Spleen (tissue), 11 donors: ENCODE results near the gene WDR64. TPM values are rescaled to one million over a fixed set of nuclear protein-coding genes. Genes with fewer than 3 reads are reported as not detected.

Source experiments
- DNase-seq: peaks from one replicate; pipeline ENCODE4 v3.0.0-alpha.2; 2020
- H3K27ac ChIP-seq, 8 donors: fragments of 200-600 bp; sonication (generic) in 7 of 8; 1 replicate in 4 of 8; 2 replicates in 4 of 8; pipeline versions ENCODE4 v1.5.0 to v1.8.0; 2016 to 2021; ENCODE audit warnings: inconsistent platforms in 4 of 8, mild to moderate bottlenecking in 4 of 8, moderate library complexity in 1 of 8
- H3K27me3 ChIP-seq, 7 donors: fragments of 200-600 bp; sonication (generic) in 6 of 7; replicated peaks in 1 of 7; 1 replicate in 4 of 7; 2 replicates in 3 of 7; pipeline versions ENCODE4 v1.5.0 to v1.8.0; 2016 to 2021; ENCODE audit warnings: inconsistent platforms in 3 of 7, mild to moderate bottlenecking in 1 of 7
- H3K36me3 ChIP-seq, 6 donors: fragments of 200-600 bp; sonication (generic) in 5 of 6; 1 replicate in 4 of 6; 2 replicates in 2 of 6; pipeline versions ENCODE4 v1.5.0 to v1.8.0; 2016 to 2021; ENCODE audit warnings: inconsistent platforms in 2 of 6
- H3K4me1 ChIP-seq, 6 donors: fragments of 200-600 bp; sonication (generic) in 5 of 6; 1 replicate in 3 of 6; 2 replicates in 3 of 6; pipeline versions ENCODE4 v1.5.0 to v1.8.0; 2016 to 2021; ENCODE audit warnings: inconsistent platforms in 3 of 6
- H3K4me3 ChIP-seq, 8 donors: fragments of 200-600 bp; sonication (generic) in 7 of 8; 1 replicate in 4 of 8; 2 replicates in 4 of 8; pipeline versions ENCODE4 v1.5.0 to v1.8.0; 2016 to 2021; ENCODE audit warnings: inconsistent platforms in 4 of 8, mild to moderate bottlenecking in 4 of 8, moderate library complexity in 2 of 8
- H3K9me3 ChIP-seq, 8 donors: fragments of 200-600 bp; sonication (generic) in 7 of 8; 1 replicate in 4 of 8; 2 replicates in 4 of 8; pipeline versions ENCODE4 v1.5.0 to v1.8.0; 2016 to 2021; ENCODE audit warnings: inconsistent platforms in 4 of 8
- CTCF ChIP-seq, 11 experiments: fragments of 200-600 bp in 7 of 11; fragments of 450-650 bp in 4 of 11; sonication (generic) in 4 of 11; IDR thresholded peaks in 8 of 11; conservative IDR thresholded peaks in 3 of 11; 1 replicate in 7 of 11; 2 replicates in 4 of 11; pipeline versions ENCODE4 v1.4.0 to v1.8.0; 2016 to 2021; ENCODE audit warnings: antibody characterized with exemption in 11 of 11, inconsistent platforms in 4 of 11, mild to moderate bottlenecking in 1 of 11
- POLR2A ChIP-seq, 3 donors: fragments of 450-650 bp; IDR thresholded peaks; one replicate each; pipeline ENCODE4 v1.5.1; 2017; ENCODE audit warnings: antibody characterized with exemption in 3 of 3, mild to moderate bottlenecking in 1 of 3
- POLR2AphosphoS5 ChIP-seq, 3 donors: sonication (generic); formaldehyde crosslinking; IDR thresholded peaks; one replicate each; pipeline ENCODE4 v1.5.1; 2017; ENCODE audit warnings: antibody characterized with exemption in 3 of 3
- WGBS, 5 donors: extraction: QIAGEN DNeasy Blood & Tissue Kit in 3 of 5; methylation state at CpG; one replicate each; pipeline versions ENCODE4 v1.1.5 to v1.1.7; 2013 to 2018; 5-methylcytosine and 5-hydroxymethylcytosine counted together
- intact Hi-C: fragments of 100-400 bp; cut with DNase I; formaldehyde crosslinking; loops from one replicate; pipeline ENCODE4 v1.15.0; 2023; ENCODE audit warnings: low total_unique reads
- polyA plus RNA-seq, 3 donors: library from polyadenylated mRNA; stranded (reverse); fragments of 200-250 nt; gene quantifications; one replicate each; pipeline ENCODE4 v1.2.1, GENCODE V29; 2013
- total RNA-seq, 7 donors: library from RNA; depleted of rRNA in 3 of 7; stranded (reverse); fragments of >200 nt in 3 of 7; fragmentation: NEBNext Ultra II Directional in 4 of 7; extraction: Animal tissue kit (Norgen Biotek cat#: 25700) in 4 of 7; gene quantifications; one replicate each; pipeline versions ENCODE4 v1.1.0 to v1.2.1, GENCODE V29; 2016 to 2021
- donor health status: healthy with polysubstance abuse.
- donor health status: DM: no; HTN: no; CAD: no; lungs with moderate emphysema.
- donor health status: DM: no; HTN: no; CAD: no.
- donor health status: Bipolar disorder and iron deficiency.
- donor health status: healthy.
- donor health status: DM: no; HTN: no; CAD: no.
- donor health status: DM: yes; HTN: yes; CAD: no.

WDR64 gene
- total and polyA plus RNA-seq, 10 donors = 0.03 to 0.55 (median 0.26) TPM; not detected in 3

- no peak overlapping the region for H3K27ac ChIP-seq
- H3K4me3 ChIP-seq = no peak overlapping the region
- H3K27me3 ChIP-seq = no peaks in the 10 kb centered on the region
- no peak for DNase-seq
- TF ChIP-seq CTCF (IDR thresholded peaks at IDR 0.05 in 8 of 11, conservative IDR thresholded peaks at IDR 0.05 in 3 of 11) = no peak
- TF ChIP-seq POLR2AphosphoS5 (IDR thresholded peaks at IDR 0.05) = no peak
- no peak for TF ChIP-seq POLR2A (IDR thresholded peaks at IDR 0.05)
- no peaks in the 10 kb centered on the region for H3K36me3 ChIP-seq
- intact Hi-C loops = no loop called here
- H3K4me1 ChIP-seq = no peaks in the 10 kb centered on the region
- no peaks in the 10 kb centered on the region for H3K9me3 ChIP-seq
These were observed 124.8 kb downstream of the WDR64 start for GRCh38 chr1:241776911-241777310.

GRCh38 chr1:241778117-241778516 is 126.0 kb downstream of the WDR64 start:
- intact Hi-C loops = no loop called here
- no peaks in the 10 kb centered on the region for H3K4me1 ChIP-seq
- no peak for TF ChIP-seq POLR2AphosphoS5 (IDR thresholded peaks at IDR 0.05)
- no peak for TF ChIP-seq POLR2A (IDR thresholded peaks at IDR 0.05)
- TF ChIP-seq CTCF (IDR thresholded peaks at IDR 0.05 in 8 of 11, conservative IDR thresholded peaks at IDR 0.05 in 3 of 11) = no peak
- WGBS, 5 donors = 85 to 95% (median 93%) methylated on average over 1 of the region's 1 CpG
- H3K9me3 ChIP-seq = no peaks in the 10 kb centered on the region
- H3K27ac ChIP-seq = no peak overlapping the region
- H3K27me3 ChIP-seq = no peaks in the 10 kb centered on the region
- no peak overlapping the region for H3K4me3 ChIP-seq
- no peaks in the 10 kb centered on the region for H3K36me3 ChIP-seq
- no peak for DNase-seq

GRCh38 chr1:241779897-241780296 is 127.8 kb downstream of the WDR64 start:
- DNase-seq = no peak
- H3K36me3 ChIP-seq = no peaks in the 10 kb centered on the region
- no peaks in the 10 kb centered on the region for H3K9me3 ChIP-seq
- no peak overlapping the region for H3K4me3 ChIP-seq
- no peaks in the 10 kb centered on the region for H3K4me1 ChIP-seq
- no peaks in the 10 kb centered on the region for H3K27me3 ChIP-seq
- H3K27ac ChIP-seq = no peak overlapping the region
- 74 to 94% (median 85%) methylated on average over 1 of the region's 1 CpG for WGBS, 5 donors
- intact Hi-C loops = no loop called here
- TF ChIP-seq POLR2A (IDR thresholded peaks at IDR 0.05) (no peak), CTCF (IDR thresholded peaks at IDR 0.05 in 8 of 11, conservative IDR thresholded peaks at IDR 0.05 in 3 of 11) (no peak), POLR2AphosphoS5 (IDR thresholded peaks at IDR 0.05) (no peak)

- no peaks in the 10 kb centered on the region for H3K9me3 ChIP-seq
- DNase-seq = no peak
- no peak overlapping the region for H3K27ac ChIP-seq
- no peaks in the 10 kb centered on the region for H3K27me3 ChIP-seq
- H3K4me1 ChIP-seq = no peaks in the 10 kb centered on the region
- no peaks in the 10 kb centered on the region for H3K36me3 ChIP-seq
- intact Hi-C loops = no loop called here
- WGBS, 5 donors = 36 to 43% (median 38%) methylated on average over 4 of the region's 4 CpGs
- no peak for TF ChIP-seq CTCF (IDR thresholded peaks at IDR 0.05 in 8 of 11, conservative IDR thresholded peaks at IDR 0.05 in 3 of 11)
- TF ChIP-seq POLR2A (IDR thresholded peaks at IDR 0.05) = no peak
- TF ChIP-seq POLR2AphosphoS5 (IDR thresholded peaks at IDR 0.05) = no peak
- no peak overlapping the region for H3K4me3 ChIP-seq
These were observed 130.3 kb downstream of the WDR64 start for GRCh38 chr1:241782396-241782795.
